Jurkat, Clone E6-1 (cell line): ENCODE data around the gene TGOLN2. TPM values are rescaled to one million over a fixed set of nuclear protein-coding genes. Genes with fewer than 3 reads are reported as not detected.
"Not testable (repeated sequence)": the region's sequence is repeated elsewhere in the genome, so short reads cannot be mapped to it uniquely, and the experiment has no call there.

ENCODE experiments used
- DNase-seq: peaks from one replicate; pipeline ENCODE4 v3.0.0-alpha.2; 2011; ENCODE audit warnings: low read depth, low spot score
- H3K4me3 ChIP-seq: 2 replicates; pipeline ENCODE4 v1.5.1; 2011; ENCODE audit warnings: mild to moderate bottlenecking, low read length, control low read depth, moderate library complexity
- polyA plus RNA-seq: library from polyadenylated mRNA; unstranded; fragments of >200 nt; gene quantifications from one replicate; pipeline ENCODE4 v1.2.1, GENCODE V29; 2012; ENCODE audit warnings: missing spikeins; ENCODE audit not compliant: insufficient read length, insufficient read depth

Gene TGOLN2
- polyA plus RNA-seq = 36.3 TPM

GRCh38 chr2:85327822-85328617, at the start of gene TGOLN2:
Gene TGOLN2 (minus strand): TSS chr2:85327989. CDS start chr2:85327962, 27 bp downstream.
- peak; percentile 92 for DNase-seq
- peak within 1 kb of the TSS; percentile 99 for H3K4me3 ChIP-seq

DNA sequence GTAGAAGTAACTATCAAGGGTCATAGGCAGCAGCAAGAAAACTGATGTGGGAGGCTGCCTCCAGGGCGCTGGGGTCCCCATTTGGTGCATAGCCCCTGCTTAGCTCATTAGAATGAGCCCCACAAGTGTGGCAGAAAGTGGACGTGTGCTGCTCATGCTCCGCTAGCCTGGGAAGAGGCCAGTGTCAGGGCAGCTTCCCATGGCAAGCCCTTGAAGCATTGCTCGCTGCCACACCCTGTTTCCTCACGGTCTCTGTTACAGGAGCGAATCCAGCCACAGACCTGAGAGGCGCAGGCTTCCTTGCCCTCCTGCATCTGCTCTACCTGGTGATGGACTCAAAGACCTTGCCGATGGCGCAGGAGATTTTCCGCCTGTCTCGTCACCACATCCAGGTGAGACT, 49.3 kb upstream of the TGOLN2 start:
- H3K4me3 ChIP-seq = no peak overlapping the region
- DNase-seq = no peak

DNA sequence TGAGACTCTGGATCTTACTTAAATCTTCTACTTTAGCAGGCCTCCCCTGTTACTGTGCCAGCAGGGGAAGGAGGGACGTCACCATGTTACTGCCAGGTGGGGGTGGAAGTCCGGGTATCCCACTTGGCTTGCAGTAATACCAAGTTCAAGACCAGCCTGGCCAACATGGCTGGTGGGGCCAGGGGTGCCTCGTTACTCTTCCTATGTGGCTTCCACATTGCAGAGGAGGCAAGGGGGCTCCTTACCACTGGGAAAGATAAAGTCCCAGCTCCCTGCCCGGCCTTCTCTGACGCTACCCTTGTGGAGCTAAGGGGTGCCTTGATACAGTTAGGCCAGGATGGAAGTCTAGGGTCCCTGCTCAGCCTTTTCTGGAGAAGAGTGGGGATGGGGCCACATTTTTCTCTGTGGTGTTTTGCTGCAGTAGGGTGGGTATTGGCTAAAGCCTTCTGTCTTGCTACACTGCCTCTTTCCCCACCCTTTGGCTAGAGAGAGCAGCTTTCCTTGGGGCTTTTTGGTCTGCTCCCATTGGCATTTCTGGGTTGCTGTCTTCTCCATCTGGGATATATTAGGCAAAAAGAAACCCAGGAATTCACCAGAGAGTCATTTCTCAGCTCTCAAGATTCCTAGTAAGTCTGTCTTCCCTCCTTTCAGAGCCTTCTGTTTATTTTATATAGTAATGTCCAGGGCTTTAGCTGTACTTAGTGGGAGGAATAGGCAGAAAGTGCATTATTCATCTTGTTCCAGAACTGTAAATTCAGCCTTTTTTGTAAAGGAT, 48.7 kb upstream of the TGOLN2 start:
- DNase-seq = no peak
- H3K4me3 ChIP-seq = no peak overlapping the region

- no peak overlapping the region for H3K4me3 ChIP-seq
- DNase-seq = no peak
Measured at GRCh38 chr2:85371045-85371444, 43.3 kb upstream of the TGOLN2 start.

GRCh38 chr2:85369500-85369899, 41.7 kb upstream of the TGOLN2 start:
- DNase-seq = no peak
- no peak overlapping the region for H3K4me3 ChIP-seq

GRCh38 chr2:85368921-85369320, 41.1 kb upstream of the TGOLN2 start:
- DNase-seq = no peak
- H3K4me3 ChIP-seq = no peak overlapping the region

- DNase-seq = no peak
- no peak overlapping the region for H3K4me3 ChIP-seq
Measured at GRCh38 chr2:85367180-85367579, 39.4 kb upstream of the TGOLN2 start.

- H3K4me3 ChIP-seq, DNase-seq: not testable (repeated sequence)
Measured at GRCh38 chr2:85362653-85363387, 35.0 kb upstream of the TGOLN2 start.

DNA sequence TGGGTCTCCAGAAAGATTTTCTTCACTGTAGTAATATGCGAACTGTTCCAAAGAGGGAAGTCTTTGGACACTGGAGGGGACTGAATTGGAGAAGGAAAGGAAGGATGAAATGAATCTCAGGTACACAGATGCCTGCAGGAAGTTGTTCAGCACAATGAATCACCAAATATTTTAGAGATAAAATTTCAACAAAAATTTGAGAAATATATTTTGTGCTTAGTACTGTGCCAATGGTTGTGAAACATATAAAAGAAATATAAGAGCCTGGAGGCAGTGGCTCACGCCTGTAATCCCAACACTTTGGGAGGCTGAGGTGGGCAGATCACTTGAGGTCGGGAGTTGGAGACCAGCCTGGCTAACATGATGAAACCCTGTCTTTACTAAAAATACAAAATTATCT, 29.9 kb upstream of the TGOLN2 start:
- no peak overlapping the region for H3K4me3 ChIP-seq
- DNase-seq = no peak

GRCh38 chr2:85356186-85356585, 28.4 kb upstream of the TGOLN2 start:
- H3K4me3 ChIP-seq = no peak overlapping the region
- DNase-seq = no peak

GRCh38 chr2:85355521-85355920, 27.7 kb upstream of the TGOLN2 start:
- no peak for DNase-seq
- H3K4me3 ChIP-seq = peak overlapping the region; percentile 82

- H3K4me3 ChIP-seq = peak overlapping the region; percentile 82
- DNase-seq = no peak
Measured at GRCh38 chr2:85355073-85355410, 27.3 kb upstream of the TGOLN2 start.

DNA sequence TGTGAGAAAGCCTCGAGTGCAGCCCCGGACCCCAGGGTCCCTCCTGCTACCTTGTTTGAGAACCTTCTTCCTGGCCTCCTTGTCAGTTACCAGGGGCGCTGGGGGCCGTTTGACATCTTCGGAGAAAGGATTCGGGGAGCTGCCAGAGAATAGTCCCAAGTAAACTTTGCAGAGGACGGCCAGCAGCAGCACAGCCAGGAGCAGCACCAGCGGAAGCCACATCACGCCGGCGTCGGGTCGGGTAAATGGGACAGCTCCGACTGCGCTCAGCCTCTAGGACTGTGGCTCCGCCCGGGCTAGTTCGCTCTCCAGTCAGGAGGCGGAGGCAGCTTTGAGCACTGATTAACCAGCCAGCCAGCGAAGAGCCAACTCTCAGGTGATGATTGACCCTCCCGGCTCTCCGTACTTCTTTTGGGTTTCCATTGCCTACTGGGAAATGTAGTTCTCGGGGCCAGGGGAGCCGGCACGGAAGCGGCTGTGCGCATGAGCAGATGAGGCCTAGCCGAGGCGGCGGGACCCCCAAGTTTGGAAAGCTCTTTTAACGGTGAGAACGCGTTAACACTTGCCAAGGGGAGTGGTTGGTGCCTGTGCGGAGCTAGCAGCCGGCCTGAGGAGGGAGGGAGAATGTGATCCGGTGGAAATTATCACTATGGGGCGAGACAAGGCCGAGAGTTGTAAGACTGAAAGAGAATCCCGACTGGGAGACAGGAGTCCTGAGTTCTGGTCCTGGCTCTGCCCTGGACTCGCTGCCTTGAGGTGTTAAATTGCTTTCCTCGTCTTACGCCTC, 26.7 kb upstream of the TGOLN2 start, which contains the start of the genes ELMOD3 and RETSAT:
ELMOD3 (plus strand) TSS at position 484 of the 787 bp plus-strand sequence. CDS start 2,430 bp downstream, outside the sequence.
RETSAT (minus strand) TSS at position 243 of the 787 bp plus-strand sequence; CDS start at position 222, 21 bp downstream.
- DNase-seq = peak; percentile 99
- peak within 1 kb of the TSS; percentile 82 for H3K4me3 ChIP-seq

GRCh38 chr2:85353876-85354285, 26.1 kb upstream of the TGOLN2 start:
- H3K4me3 ChIP-seq = peak overlapping the region; percentile 82
- no peak for DNase-seq

DNA sequence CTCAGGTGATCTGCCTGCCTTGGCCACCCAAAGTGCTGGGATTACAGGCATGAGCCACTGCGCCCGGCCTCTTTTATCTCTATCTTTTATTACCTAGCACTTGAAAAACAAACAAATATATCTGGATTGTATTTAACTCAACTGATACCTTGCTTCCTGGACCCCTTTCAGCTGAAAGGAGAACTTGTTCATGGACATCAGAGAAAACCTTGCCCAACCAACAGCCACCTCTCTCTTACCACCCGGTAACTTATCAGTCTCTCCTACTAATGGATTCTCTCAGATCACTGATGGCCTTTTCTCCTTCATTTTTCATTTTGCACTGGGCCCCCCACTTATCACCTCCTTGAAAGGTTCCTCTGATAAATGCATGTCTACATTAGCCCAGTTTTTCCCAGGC, 19.8 kb upstream of the TGOLN2 start:
- no peak overlapping the region for H3K4me3 ChIP-seq
- no peak for DNase-seq

GRCh38 chr2:85344356-85344954, 16.7 kb upstream of the TGOLN2 start:
- no peak overlapping the region for H3K4me3 ChIP-seq
- no peak for DNase-seq

- not testable (repeated sequence) for H3K4me3 ChIP-seq, DNase-seq
Measured at GRCh38 chr2:85343207-85343895, 15.6 kb upstream of the TGOLN2 start.

DNA sequence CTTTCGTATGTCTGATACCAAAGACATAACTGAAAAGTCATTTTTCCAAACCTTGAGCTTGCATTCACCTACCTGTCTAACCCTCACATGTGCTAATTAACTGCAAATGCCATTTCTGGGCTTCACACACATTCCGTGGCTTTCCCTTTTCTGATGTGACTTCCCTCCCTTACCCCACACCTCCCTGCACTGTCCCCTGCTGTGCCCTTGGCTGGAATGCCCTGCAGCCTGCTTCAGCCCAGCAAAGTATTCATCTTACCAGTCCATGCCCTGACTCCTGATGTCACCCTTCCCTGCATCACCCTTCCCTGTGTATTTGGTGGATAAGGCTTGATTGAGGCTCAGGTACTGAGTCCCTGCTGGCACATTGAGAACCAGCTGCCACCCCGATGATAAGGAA, 14.4 kb upstream of the TGOLN2 start:
- DNase-seq = no peak

More for the DNA sequence above, 14.4 kb upstream of the TGOLN2 start:
- H3K4me3 ChIP-seq = no peak overlapping the region
